Measurements from ENCODE around the gene FARP1. TPM values are rescaled to one million over a fixed set of nuclear protein-coding genes. Genes with fewer than 3 reads are reported as not detected.

The FARP1 gene
- polyA plus RNA-seq, 2 of the 4 experiments (the other 2 are of a cell fraction) = 9.4 to 13.0 TPM

GRCh38 chr13:98385606-98386005 lies 242.7 kb downstream of the FARP1 start:
- TF ChIP-seq, protein P1, sequence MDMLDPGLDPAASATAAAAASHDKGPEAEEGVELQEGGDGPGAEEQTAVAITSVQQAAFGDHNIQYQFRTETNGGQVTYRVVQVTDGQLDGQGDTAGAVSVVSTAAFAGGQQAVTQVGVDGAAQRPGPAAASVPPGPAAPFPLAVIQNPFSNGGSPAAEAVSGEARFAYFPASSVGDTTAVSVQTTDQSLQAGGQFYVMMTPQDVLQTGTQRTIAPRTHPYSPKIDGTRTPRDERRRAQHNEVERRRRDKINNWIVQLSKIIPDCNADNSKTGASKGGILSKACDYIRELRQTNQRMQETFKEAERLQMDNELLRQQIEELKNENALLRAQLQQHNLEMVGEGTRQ (IDR thresholded peaks at IDR 0.05) = no peak
- TF ChIP-seq BHLHE40 (IDR thresholded peaks at IDR 0.05; ENCODE audit: low read depth, low read length) (no peak), RAD21 (conservative IDR thresholded peaks at IDR 0.05 in 1 of 2, IDR thresholded peaks at IDR 0.05 in 1 of 2) (no peak), JUN (IDR thresholded peaks at IDR 0.05) (no peak), HOXB13 (CRISPR knock-in tag; IDR thresholded peaks at IDR 0.05; ENCODE audit: low read depth) (no peak), RNF2 (IDR thresholded peaks at IDR 0.05; ENCODE audit: borderline replicate concordance, low read depth) (no peak), CHD2 (IDR thresholded peaks at IDR 0.05; ENCODE audit: low read length, partially characterized antibody) (no peak), MYC (IDR thresholded peaks at IDR 0.05; ENCODE audit: borderline replicate concordance, low read length) (no peak), POLR2A (IDR thresholded peaks at IDR 0.05; ENCODE audit: low read length) (no peak), NFE2L2 (conservative IDR thresholded peaks at IDR 0.05; ENCODE audit: low read length) (no peak), ZFP36 (IDR thresholded peaks at IDR 0.05; ENCODE audit: borderline replicate concordance, partially characterized antibody) (no peak), JUNB (IDR thresholded peaks at IDR 0.05) (no peak), HOXA7 (CRISPR knock-in tag; IDR thresholded peaks at IDR 0.05) (no peak), RARB (CRISPR knock-in tag; IDR thresholded peaks at IDR 0.05) (no peak), EP300 (IDR thresholded peaks at IDR 0.05) (no peak)
- TF ChIP-seq, protein P2, sequence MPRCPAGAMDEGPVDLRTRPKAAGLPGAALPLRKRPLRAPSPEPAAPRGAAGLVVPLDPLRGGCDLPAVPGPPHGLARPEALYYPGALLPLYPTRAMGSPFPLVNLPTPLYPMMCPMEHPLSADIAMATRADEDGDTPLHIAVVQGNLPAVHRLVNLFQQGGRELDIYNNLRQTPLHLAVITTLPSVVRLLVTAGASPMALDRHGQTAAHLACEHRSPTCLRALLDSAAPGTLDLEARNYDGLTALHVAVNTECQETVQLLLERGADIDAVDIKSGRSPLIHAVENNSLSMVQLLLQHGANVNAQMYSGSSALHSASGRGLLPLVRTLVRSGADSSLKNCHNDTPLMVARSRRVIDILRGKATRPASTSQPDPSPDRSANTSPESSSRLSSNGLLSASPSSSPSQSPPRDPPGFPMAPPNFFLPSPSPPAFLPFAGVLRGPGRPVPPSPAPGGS (IDR thresholded peaks at IDR 0.05) = no peak
- TF ChIP-seq, protein P3, sequence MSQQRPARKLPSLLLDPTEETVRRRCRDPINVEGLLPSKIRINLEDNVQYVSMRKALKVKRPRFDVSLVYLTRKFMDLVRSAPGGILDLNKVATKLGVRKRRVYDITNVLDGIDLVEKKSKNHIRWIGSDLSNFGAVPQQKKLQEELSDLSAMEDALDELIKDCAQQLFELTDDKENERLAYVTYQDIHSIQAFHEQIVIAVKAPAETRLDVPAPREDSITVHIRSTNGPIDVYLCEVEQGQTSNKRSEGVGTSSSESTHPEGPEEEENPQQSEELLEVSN (IDR thresholded peaks at IDR 0.05; ENCODE audit: borderline replicate concordance, low read depth) = no peak
- TF ChIP-seq, protein P4, sequence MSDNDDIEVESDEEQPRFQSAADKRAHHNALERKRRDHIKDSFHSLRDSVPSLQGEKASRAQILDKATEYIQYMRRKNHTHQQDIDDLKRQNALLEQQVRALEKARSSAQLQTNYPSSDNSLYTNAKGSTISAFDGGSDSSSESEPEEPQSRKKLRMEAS (IDR thresholded peaks at IDR 0.05) = no peak
- TF ChIP-seq, protein P5, sequence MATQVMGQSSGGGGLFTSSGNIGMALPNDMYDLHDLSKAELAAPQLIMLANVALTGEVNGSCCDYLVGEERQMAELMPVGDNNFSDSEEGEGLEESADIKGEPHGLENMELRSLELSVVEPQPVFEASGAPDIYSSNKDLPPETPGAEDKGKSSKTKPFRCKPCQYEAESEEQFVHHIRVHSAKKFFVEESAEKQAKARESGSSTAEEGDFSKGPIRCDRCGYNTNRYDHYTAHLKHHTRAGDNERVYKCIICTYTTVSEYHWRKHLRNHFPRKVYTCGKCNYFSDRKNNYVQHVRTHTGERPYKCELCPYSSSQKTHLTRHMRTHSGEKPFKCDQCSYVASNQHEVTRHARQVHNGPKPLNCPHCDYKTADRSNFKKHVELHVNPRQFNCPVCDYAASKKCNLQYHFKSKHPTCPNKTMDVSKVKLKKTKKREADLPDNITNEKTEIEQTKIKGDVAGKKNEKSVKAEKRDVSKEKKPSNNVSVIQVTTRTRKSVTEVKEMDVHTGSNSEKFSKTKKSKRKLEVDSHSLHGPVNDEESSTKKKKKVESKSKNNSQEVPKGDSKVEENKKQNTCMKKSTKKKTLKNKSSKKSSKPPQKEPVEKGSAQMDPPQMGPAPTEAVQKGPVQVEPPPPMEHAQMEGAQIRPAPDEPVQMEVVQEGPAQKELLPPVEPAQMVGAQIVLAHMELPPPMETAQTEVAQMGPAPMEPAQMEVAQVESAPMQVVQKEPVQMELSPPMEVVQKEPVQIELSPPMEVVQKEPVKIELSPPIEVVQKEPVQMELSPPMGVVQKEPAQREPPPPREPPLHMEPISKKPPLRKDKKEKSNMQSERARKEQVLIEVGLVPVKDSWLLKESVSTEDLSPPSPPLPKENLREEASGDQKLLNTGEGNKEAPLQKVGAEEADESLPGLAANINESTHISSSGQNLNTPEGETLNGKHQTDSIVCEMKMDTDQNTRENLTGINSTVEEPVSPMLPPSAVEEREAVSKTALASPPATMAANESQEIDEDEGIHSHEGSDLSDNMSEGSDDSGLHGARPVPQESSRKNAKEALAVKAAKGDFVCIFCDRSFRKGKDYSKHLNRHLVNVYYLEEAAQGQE (IDR thresholded peaks at IDR 0.05) = no peak
- TF ChIP-seq, protein P6, sequence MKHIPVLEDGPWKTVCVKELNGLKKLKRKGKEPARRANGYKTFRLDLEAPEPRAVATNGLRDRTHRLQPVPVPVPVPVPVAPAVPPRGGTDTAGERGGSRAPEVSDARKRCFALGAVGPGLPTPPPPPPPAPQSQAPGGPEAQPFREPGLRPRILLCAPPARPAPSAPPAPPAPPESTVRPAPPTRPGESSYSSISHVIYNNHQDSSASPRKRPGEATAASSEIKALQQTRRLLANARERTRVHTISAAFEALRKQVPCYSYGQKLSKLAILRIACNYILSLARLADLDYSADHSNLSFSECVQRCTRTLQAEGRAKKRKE (CRISPR knock-in tag; IDR thresholded peaks at IDR 0.05; ENCODE audit: low read depth) = no peak
- POLR2A ChIA-PET = no interaction called here
- no peak for ATAC-seq
- Histone ChIP-seq H3K9me3 (no peaks in the 10 kb centered on the region), H3K4me3 (no peak overlapping the region), H3K27ac (no peak overlapping the region), H3K4me2 (no peak overlapping the region), H3K4me1 (no peaks in the 10 kb centered on the region)
- FAIRE-seq = no peak
- CTCF ChIA-PET = interaction anchor here (0.6 to 1.3 kb wide), 2 partner anchors 15 to 536 kb away, joined by 3 read pairs; no protein-coding TSS in a partner anchor
- DNase-seq (ENCODE audit: low read depth in 1 of 2, low spot score in 1 of 2) = no peak
- 93% methylated on average over 10 of the region's 10 CpGs for WGBS (ENCODE audit: missing lambda C conversion rate)

DNA sequence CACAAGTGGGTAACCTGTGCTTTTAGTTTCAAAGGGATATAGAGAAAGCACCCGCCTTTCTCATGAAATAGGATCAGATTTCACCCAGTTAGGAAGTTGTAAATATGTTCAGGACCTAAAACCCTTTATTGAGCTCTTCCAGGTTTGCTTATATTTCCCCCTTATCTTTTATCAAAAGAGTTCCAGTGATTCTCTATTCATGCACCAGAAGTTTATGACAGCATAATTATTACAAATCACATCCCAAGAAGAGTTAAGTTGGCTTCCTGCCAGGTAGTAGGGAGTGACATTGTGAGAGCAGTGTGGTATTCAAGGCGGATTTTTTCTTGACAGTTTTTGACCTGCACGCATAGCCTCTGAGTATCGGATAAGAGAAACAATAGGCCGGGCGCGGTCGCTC lies 243.7 kb downstream of the FARP1 start:
- no peak overlapping the region for H3K4me2 ChIP-seq
- ChIA-PET CTCF (interaction anchor here (0.6 kb wide), 1 partner anchor 157 kb away, joined by 3 read pairs; no protein-coding TSS in a partner anchor), POLR2A (no interaction called here)
- FAIRE-seq = no peak
- no peaks in the 10 kb centered on the region for H3K9me3 ChIP-seq
- H3K27ac ChIP-seq = no peak overlapping the region
- no peak for DNase-seq (ENCODE audit: low read depth in 1 of 2, low spot score in 1 of 2)
- no peak for ATAC-seq
- TF ChIP-seq CBX8 (IDR thresholded peaks at IDR 0.05) (no peak), MAZ (IDR thresholded peaks at IDR 0.05; ENCODE audit: borderline replicate concordance, low read depth, low read length) (no peak), ZC3H11A (IDR thresholded peaks at IDR 0.05) (no peak)
- TF ChIP-seq, protein P4 (IDR thresholded peaks at IDR 0.05) = no peak
- no peaks in the 10 kb centered on the region for H3K4me1 ChIP-seq
- 97% methylated on average over 8 of the region's 8 CpGs for WGBS (ENCODE audit: missing lambda C conversion rate)
- H3K4me3 ChIP-seq = no peak overlapping the region

All from A549 (cell line).